HG02973 (cell line): ENCODE data around the gene AQP7.
"Not testable (repeated sequence)": the region's sequence is repeated elsewhere in the genome, so short reads cannot be mapped to it uniquely, and the experiment has no call there.

Source experiments
- ATAC-seq: cut with Tn5 transposase; IDR thresholded peaks from one replicate; pipeline ENCODE4 v1.9.1; 2021; ENCODE audit warnings: moderate library complexity; ENCODE audit not compliant: unreplicated experiment

The AQP7 gene

GRCh38 chr9:33402371-33402770 is at the start of gene AQP7:
TSS of gene AQP7 (minus strand) at chr9:33402568. CDS start at chr9:33401262, 1,306 bp downstream.
- not testable (repeated sequence) for ATAC-seq

- no peak for ATAC-seq
Observed at GRCh38 chr9:33450621-33451146, 48.3 kb upstream of the AQP7 start.

GRCh38 chr9:33449715-33450114 is 47.3 kb upstream of the AQP7 start:
- no peak for ATAC-seq

GRCh38 chr9:33447799-33448553 is 45.6 kb upstream of the AQP7 start:
- no peak for ATAC-seq

GRCh38 chr9:33446946-33447798 is 44.8 kb upstream of the AQP7 start, which contains the start of gene AQP3:
TSS of gene AQP3 (minus strand) at chr9:33447593. CDS start at chr9:33447530, 63 bp downstream.
- ATAC-seq = peak; percentile 35

- ATAC-seq = peak; percentile 82
Observed at GRCh38 chr9:33446240-33446945, 44.0 kb upstream of the AQP7 start.

- ATAC-seq = no peak
Observed at GRCh38 chr9:33445389-33446239, 43.2 kb upstream of the AQP7 start.

- no peak for ATAC-seq
Observed at GRCh38 chr9:33443464-33444154, 41.2 kb upstream of the AQP7 start.

GRCh38 chr9:33443047-33443446 is 40.7 kb upstream of the AQP7 start:
- no peak for ATAC-seq

GRCh38 chr9:33442125-33442524 is 39.8 kb upstream of the AQP7 start:
- ATAC-seq = no peak

- no peak for ATAC-seq
Observed at GRCh38 chr9:33440609-33441008, 38.2 kb upstream of the AQP7 start.

GRCh38 chr9:33440204-33440603 is 37.8 kb upstream of the AQP7 start:
- ATAC-seq = no peak

GRCh38 chr9:33439731-33440130 is 37.4 kb upstream of the AQP7 start:
- no peak for ATAC-seq

GRCh38 chr9:33438926-33439680 is 36.7 kb upstream of the AQP7 start:
- no peak for ATAC-seq

- ATAC-seq = no peak
Observed at GRCh38 chr9:33437898-33438297, 35.5 kb upstream of the AQP7 start.

GRCh38 chr9:33437205-33437604 is 34.8 kb upstream of the AQP7 start:
- ATAC-seq = no peak

GRCh38 chr9:33436445-33436844 is 34.1 kb upstream of the AQP7 start:
- ATAC-seq = no peak

- ATAC-seq = no peak
Observed at GRCh38 chr9:33435821-33436277, 33.5 kb upstream of the AQP7 start.
